Smooth muscle cell of trachea (primary cell): ENCODE measurements around the gene UPF2. TPM values are rescaled to one million over a fixed set of nuclear protein-coding genes. Genes with fewer than 3 reads are reported as not detected.

ENCODE experiments used
- total RNA-seq: library from RNA; depleted of rRNA; stranded (reverse); fragments of >200 nt; gene quantifications from 2 replicates; pipeline ENCODE4 v1.2.1, GENCODE V29; 2014

Gene UPF2, protein sequence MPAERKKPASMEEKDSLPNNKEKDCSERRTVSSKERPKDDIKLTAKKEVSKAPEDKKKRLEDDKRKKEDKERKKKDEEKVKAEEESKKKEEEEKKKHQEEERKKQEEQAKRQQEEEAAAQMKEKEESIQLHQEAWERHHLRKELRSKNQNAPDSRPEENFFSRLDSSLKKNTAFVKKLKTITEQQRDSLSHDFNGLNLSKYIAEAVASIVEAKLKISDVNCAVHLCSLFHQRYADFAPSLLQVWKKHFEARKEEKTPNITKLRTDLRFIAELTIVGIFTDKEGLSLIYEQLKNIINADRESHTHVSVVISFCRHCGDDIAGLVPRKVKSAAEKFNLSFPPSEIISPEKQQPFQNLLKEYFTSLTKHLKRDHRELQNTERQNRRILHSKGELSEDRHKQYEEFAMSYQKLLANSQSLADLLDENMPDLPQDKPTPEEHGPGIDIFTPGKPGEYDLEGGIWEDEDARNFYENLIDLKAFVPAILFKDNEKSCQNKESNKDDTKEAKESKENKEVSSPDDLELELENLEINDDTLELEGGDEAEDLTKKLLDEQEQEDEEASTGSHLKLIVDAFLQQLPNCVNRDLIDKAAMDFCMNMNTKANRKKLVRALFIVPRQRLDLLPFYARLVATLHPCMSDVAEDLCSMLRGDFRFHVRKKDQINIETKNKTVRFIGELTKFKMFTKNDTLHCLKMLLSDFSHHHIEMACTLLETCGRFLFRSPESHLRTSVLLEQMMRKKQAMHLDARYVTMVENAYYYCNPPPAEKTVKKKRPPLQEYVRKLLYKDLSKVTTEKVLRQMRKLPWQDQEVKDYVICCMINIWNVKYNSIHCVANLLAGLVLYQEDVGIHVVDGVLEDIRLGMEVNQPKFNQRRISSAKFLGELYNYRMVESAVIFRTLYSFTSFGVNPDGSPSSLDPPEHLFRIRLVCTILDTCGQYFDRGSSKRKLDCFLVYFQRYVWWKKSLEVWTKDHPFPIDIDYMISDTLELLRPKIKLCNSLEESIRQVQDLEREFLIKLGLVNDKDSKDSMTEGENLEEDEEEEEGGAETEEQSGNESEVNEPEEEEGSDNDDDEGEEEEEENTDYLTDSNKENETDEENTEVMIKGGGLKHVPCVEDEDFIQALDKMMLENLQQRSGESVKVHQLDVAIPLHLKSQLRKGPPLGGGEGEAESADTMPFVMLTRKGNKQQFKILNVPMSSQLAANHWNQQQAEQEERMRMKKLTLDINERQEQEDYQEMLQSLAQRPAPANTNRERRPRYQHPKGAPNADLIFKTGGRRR
- 18.0 and 24.6 TPM in 2 replicates for total RNA-seq

DNA sequence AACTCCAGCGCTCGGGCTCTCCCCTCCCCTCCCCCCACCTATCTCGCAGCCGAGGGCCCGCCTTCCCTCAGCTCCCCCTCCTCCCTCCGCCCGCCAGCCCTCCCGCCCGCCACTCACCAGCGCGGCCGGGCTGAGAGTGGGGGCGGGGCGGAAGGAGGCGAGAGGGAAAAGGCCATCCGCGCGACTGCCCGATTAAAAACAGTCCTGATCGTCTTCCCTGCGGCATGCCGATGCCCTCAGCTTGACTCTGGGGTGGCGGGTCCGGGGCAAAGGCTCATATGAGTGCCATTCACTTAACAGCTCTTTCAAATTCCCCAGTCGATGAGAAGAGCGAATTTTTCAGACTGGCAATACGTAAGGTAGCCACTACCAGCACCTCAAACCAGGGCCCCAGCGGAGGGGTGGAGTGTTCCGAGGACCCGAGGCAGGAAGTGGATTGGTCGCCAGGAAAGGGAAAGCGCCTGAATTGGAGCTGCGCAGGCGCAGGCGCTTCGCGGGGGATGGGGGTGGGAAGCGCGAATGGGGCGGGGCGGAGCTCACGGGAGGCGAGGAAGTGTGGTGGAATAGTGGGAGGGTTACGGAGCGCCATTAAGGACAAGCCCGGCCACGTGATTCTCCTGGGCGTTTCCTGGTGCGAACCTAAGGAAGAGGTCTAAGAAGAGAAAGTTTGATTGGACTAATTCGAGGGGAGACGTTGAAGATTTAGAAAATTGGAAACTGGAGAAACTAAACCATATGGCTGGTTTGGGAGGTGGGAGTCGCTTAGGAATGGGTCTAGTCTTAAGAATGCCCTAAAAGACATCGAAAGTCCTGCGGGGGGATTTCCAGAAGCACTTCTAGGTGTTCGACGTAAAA, at the start of gene UPF2:
Gene UPF2, minus strand, starts transcription at position 13 of the 855 bp plus-strand sequence. CDS start 7,386 bp downstream, outside the sequence.

DNA sequence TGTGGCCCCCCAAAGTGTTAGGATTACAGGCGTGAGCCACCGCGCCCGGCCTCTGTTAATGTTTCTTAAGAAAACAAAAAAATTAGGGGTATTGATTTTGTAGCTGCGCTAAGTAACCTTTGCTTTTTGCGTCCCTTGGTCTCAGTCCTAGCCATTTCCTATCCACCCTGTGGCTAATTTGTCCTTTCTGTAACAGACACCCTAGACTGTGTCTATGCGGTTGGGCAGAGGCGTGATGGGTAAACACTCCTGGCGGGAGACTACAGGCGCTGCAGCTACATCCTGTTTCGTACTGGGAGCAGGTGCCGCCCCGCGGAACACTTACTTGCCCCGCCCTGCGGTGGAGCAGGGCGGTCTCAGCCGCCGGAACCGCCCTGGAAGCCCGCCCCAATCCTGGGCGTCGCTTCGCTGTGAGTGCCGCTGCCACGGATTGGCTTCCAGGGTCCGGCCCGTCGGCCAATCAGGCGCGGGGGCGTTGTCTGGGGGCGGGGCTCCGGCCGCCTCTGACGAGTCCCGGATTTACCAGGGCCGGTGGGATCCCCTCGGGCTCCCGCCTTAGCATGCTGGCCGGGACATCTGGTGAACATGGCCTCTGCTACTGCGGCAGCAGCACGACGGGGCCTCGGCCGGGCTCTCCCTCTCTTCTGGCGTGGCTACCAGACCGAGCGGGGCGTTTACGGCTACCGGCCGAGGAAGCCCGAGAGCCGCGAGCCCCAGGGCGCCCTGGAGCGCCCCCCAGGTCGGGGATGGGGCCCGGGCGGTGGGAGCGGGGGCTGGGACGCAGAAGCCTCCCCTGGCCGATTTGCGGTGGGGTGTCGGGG, 26.1 kb upstream of the UPF2 start, which contains the start of gene DHTKD1:
Gene DHTKD1, plus strand, starts transcription at position 506 of the 821 bp plus-strand sequence. Its CDS starts 80 bp downstream, at position 586.

Other genes starting within 250 kb of the UPF2 start
- 2.0 and 5.8 TPM in 2 replicates for gene PROSER2, start 219.5 kb downstream of the UPF2 start, total RNA-seq
- 23.1 and 36.7 TPM in 2 replicates for gene DHTKD1, start 26.1 kb upstream of the UPF2 start, total RNA-seq
- 5.0 and 8.9 TPM in 2 replicates for gene SEC61A2, start 86.9 kb upstream of the UPF2 start, total RNA-seq
- 62.2 and 86.5 TPM in 2 replicates for gene NUDT5, start 153.1 kb upstream of the UPF2 start, total RNA-seq
- 124 and 126 TPM in 2 replicates for gene CDC123, start 153.4 kb upstream of the UPF2 start, total RNA-seq